Keratinocyte (primary cell): ENCODE measurements around the gene UNC13B.

ENCODE experiments used
- CTCF ChIP-seq, 3 experiments: IDR thresholded peaks in 1 of 3; conservative IDR thresholded peaks in 1 of 3; optimal IDR thresholded peaks in 1 of 3; 2 replicates in 2 of 3; 3 replicates in 1 of 3; pipeline versions ENCODE3 to v1.5.1; 2011; ENCODE audit warnings: low read length in 3 of 3, mild to moderate bottlenecking in 3 of 3, moderate library complexity in 2 of 3, control low read depth in 1 of 3, inconsistent platforms in 1 of 3; ENCODE audit not compliant: insufficient read depth in 2 of 3; ENCODE audit errors: extremely low read depth in 1 of 3
- EZH2 ChIP-seq: IDR thresholded peaks from one replicate; pipeline ENCODE4 v1.6.1; 2012; ENCODE audit warnings: inconsistent platforms, mild to moderate bottlenecking, low read length, moderate library complexity

DNA sequence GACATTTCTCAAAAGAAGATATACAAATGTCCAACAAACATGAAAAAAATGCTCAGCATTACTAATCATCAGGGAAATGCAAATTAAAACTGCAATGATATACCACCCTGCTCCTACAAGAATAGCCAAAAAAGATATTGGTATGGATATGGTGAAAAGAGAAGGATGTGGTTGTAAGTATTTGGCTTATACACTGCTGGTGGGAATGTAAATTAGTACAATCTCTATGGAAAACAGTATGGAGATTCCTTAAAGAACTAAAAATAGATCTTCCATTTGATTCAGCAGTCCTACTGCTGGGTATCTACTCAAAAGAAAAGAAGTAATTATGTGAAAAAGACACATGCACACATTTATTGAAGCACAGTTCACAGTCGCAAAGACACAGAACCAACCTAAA lies 260.5 kb downstream of the UNC13B start:
- TF ChIP-seq CTCF (optimal IDR thresholded peaks at IDR 0.05 in 1 of 3, IDR thresholded peaks at IDR 0.05 in 1 of 3, conservative IDR thresholded peaks at IDR 0.05 in 1 of 3; ENCODE audit: extremely low read depth in 1 of 3, insufficient read depth in 2 of 3, low read length in 3 of 3) (no peak), EZH2 (no peak)
